ENCODE data around the gene ZP3.
"Not testable (repeated sequence)": the region's sequence is repeated elsewhere in the genome, so short reads cannot be mapped to it uniquely, and the experiment has no call there.

Gene ZP3

GRCh38 chr7:76407718-76408117 lies 17.0 kb upstream of the ZP3 start:
- no peak for DNase-seq

- no peak for DNase-seq
Measured at GRCh38 chr7:76408121-76408560, 16.6 kb upstream of the ZP3 start.

GRCh38 chr7:76409537-76409936 lies 15.2 kb upstream of the ZP3 start, which contains the start of gene SSC4D:
TSS of gene SSC4D (minus strand) at chr7:76409697. CDS start at chr7:76404439, 5,258 bp downstream.
- DNase-seq = no peak

GRCh38 chr7:76411626-76412025 lies 13.1 kb upstream of the ZP3 start:
- DNase-seq = no peak

GRCh38 chr7:76412249-76412648 lies 12.5 kb upstream of the ZP3 start:
- no peak for DNase-seq

GRCh38 chr7:76417654-76418310 lies 7.0 kb upstream of the ZP3 start:
- DNase-seq = not testable (repeated sequence)

GRCh38 chr7:76421097-76421496 lies 3.7 kb upstream of the ZP3 start:
- DNase-seq = not testable (repeated sequence)

GRCh38 chr7:76423666-76424412 lies 911 bp upstream of the ZP3 start:
- no peak for DNase-seq

GRCh38 chr7:76425156-76425555 lies 406 bp downstream of the ZP3 start:
- no peak for DNase-seq

- not testable (repeated sequence) for DNase-seq
Measured at GRCh38 chr7:76425558-76425957, 808 bp downstream of the ZP3 start.

GRCh38 chr7:76426246-76426645 lies 1.5 kb downstream of the ZP3 start:
- DNase-seq = no peak

GRCh38 chr7:76427635-76428034 lies 2.9 kb downstream of the ZP3 start:
- no peak for DNase-seq

GRCh38 chr7:76428149-76428823 lies 3.5 kb downstream of the ZP3 start:
- DNase-seq = no peak

GRCh38 chr7:76428868-76429805 lies 4.4 kb downstream of the ZP3 start:
- DNase-seq = peak; percentile 58

- no peak for DNase-seq
Measured at GRCh38 chr7:76430211-76430610, 5.5 kb downstream of the ZP3 start.

- DNase-seq = no peak
Measured at GRCh38 chr7:76430836-76431235, 6.1 kb downstream of the ZP3 start.

GRCh38 chr7:76437873-76438272 lies 13.1 kb downstream of the ZP3 start:
- DNase-seq = peak; percentile 82

- DNase-seq = not testable (repeated sequence)
Measured at GRCh38 chr7:76439120-76439888, 14.6 kb downstream of the ZP3 start.

GRCh38 chr7:76440404-76440803 lies 15.7 kb downstream of the ZP3 start:
- DNase-seq = not testable (repeated sequence)

GRCh38 chr7:76441792-76442191 lies 17.0 kb downstream of the ZP3 start:
- DNase-seq = not testable (repeated sequence)

GRCh38 chr7:76442664-76443446 lies 18.1 kb downstream of the ZP3 start:
- not testable (repeated sequence) for DNase-seq

All from hematopoietic multipotent progenitor cell treated with erythropoietin and hydrocortisone succinate and interleukin-3 and kit ligand, for 8 days (in vitro differentiated cells).